HL-60 (cell line): ENCODE data around the gene ARFGEF3.

ENCODE experiments used
- DNase-seq, 2 experiments: peaks; one replicate each; pipeline ENCODE4 v3.0.0-alpha.2; 2010 to 2020; ENCODE audit warnings: low read depth in 1 of 2, low spot score in 1 of 2
- H3K27ac ChIP-seq: fragments of 250-450 bp; sonication (Bioruptor Pico); replicated peaks from 2 replicates; pipeline ENCODE4 v1.5.1; 2020; ENCODE audit warnings: mild to moderate bottlenecking, moderate library complexity
- H3K27me3 ChIP-seq: fragments of 250-450 bp; sonication (Bioruptor Pico); 2 replicates; pipeline ENCODE4 v1.5.1; 2021; ENCODE audit warnings: mild to moderate bottlenecking, moderate library complexity; ENCODE audit not compliant: insufficient read depth, poor library complexity, severe bottlenecking
- H3K4me3 ChIP-seq: replicated peaks from 2 replicates; pipeline ENCODE4 v1.5.1; 2011; ENCODE audit warnings: mild to moderate bottlenecking, control low read depth, low read length; ENCODE audit not compliant: insufficient read depth
- CTCF ChIP-seq: IDR thresholded peaks from one replicate; pipeline ENCODE4 v1.5.1; 2011; ENCODE audit warnings: low read length, control low read depth, inconsistent platforms; ENCODE audit not compliant: insufficient read depth
- GABPA ChIP-seq: IDR thresholded peaks from 2 replicates; pipeline ENCODE4 v1.6.1; 2012; ENCODE audit warnings: low read depth
- POLR2AphosphoS5 ChIP-seq: IDR thresholded peaks from 2 replicates; pipeline ENCODE4 v1.6.1; 2012; ENCODE audit warnings: low read depth
- REST ChIP-seq: IDR thresholded peaks from 2 replicates; pipeline ENCODE4 v1.6.1; 2012; ENCODE audit warnings: low read depth; ENCODE audit not compliant: insufficient replicate concordance
- SPI1 ChIP-seq: IDR thresholded peaks from 2 replicates; pipeline ENCODE4 v1.6.1; 2012; ENCODE audit warnings: low read depth, mild to moderate bottlenecking, borderline replicate concordance

The ARFGEF3 gene

GRCh38 chr6:138341176-138341575 lies 179.4 kb downstream of the ARFGEF3 start:
- Histone ChIP-seq H3K27me3 (peaks cover 11% of the 10 kb centered on the region), H3K27ac (no peak overlapping the region), H3K4me3 (no peak overlapping the region)
- no peak for TF ChIP-seq GABPA
- no peak for TF ChIP-seq POLR2AphosphoS5
- TF ChIP-seq SPI1: no peak
- TF ChIP-seq REST: no peak
- no peak for TF ChIP-seq CTCF
- DNase-seq: no peak

GRCh38 chr6:138343112-138343511 lies 181.4 kb downstream of the ARFGEF3 start:
- no peak overlapping the region for H3K27ac ChIP-seq
- no peak for TF ChIP-seq POLR2AphosphoS5
- no peak for TF ChIP-seq SPI1
- TF ChIP-seq CTCF: no peak
- no peak for TF ChIP-seq REST
- no peak for TF ChIP-seq GABPA
- H3K4me3 ChIP-seq: no peak overlapping the region
- peaks cover 11% of the 10 kb centered on the region for H3K27me3 ChIP-seq
- no peak for DNase-seq

GRCh38 chr6:138345565-138346285 lies 184.0 kb downstream of the ARFGEF3 start:
- peaks cover 9% of the 10 kb centered on the region for H3K27me3 ChIP-seq
- H3K4me3 ChIP-seq: no peak overlapping the region
- no peak overlapping the region for H3K27ac ChIP-seq
- TF ChIP-seq CTCF (no peak), POLR2AphosphoS5 (no peak), SPI1 (no peak), GABPA (no peak), REST (no peak)
- DNase-seq: no peak
